Stimulated activated CD4-positive, alpha-beta T cell treated with anti-CD3 and anti-CD28 coated beads, Interleukin-15, amount 100 ng/mL, for 48 hours (primary cell): Measurements from ENCODE around the gene NOC2L.
A peak's percentile ranks its signal among the peaks of the same experiment; 100 is the strongest.
"Not testable (repeated sequence)": the region's sequence is repeated elsewhere in the genome, so short reads cannot be mapped to it uniquely, and the experiment has no call there.

Source experiments
- DNase-seq, 2 donors: peaks; one replicate each; pipeline ENCODE4 v3.0.0-alpha.2; 2020; ENCODE audit warnings: low read depth in 2 of 2

The NOC2L gene

GRCh38 chr1:958823-959730 is at the start of gene NOC2L:
Gene NOC2L, minus strand, starts transcription at chr1:959256. Its CDS starts 16 bp downstream, at chr1:959240.
- peak; percentile 90 to 95 for DNase-seq

GRCh38 chr1:1006305-1007159 is 47.5 kb upstream of the NOC2L start:
- DNase-seq, result no peak

GRCh38 chr1:1005774-1006304 is 46.8 kb upstream of the NOC2L start:
- DNase-seq, result no peak

GRCh38 chr1:1004780-1005697 is 46.0 kb upstream of the NOC2L start:
- DNase-seq, result no peak

GRCh38 chr1:1004420-1004779 is 45.3 kb upstream of the NOC2L start:
- DNase-seq, result no peak

GRCh38 chr1:1003618-1004419 is 44.8 kb upstream of the NOC2L start:
- no peak for DNase-seq

- DNase-seq, result no peak
Measured at GRCh38 chr1:1001057-1001783, 42.2 kb upstream of the NOC2L start.

GRCh38 chr1:1000357-1001056 is 41.5 kb upstream of the NOC2L start:
- peak in 1 of 2 donors; percentile 48 for DNase-seq

- DNase-seq, result no peak
Measured at GRCh38 chr1:999725-1000356, 40.8 kb upstream of the NOC2L start, which contains the start of gene HES4. Gene HES4, minus strand, starts transcription at chr1:1000097. Its CDS starts 124 bp downstream, at chr1:999973.

- no peak for DNase-seq
Measured at GRCh38 chr1:998995-999724, 40.1 kb upstream of the NOC2L start.

GRCh38 chr1:998745-998994 is 39.6 kb upstream of the NOC2L start:
- no peak for DNase-seq

- DNase-seq, result no peak
Measured at GRCh38 chr1:997993-998744, 39.1 kb upstream of the NOC2L start.

- DNase-seq, result no peak
Measured at GRCh38 chr1:997713-997992, 38.6 kb upstream of the NOC2L start.

GRCh38 chr1:996851-997712 is 38.0 kb upstream of the NOC2L start:
- DNase-seq, result no peak

GRCh38 chr1:995665-996633 is 36.9 kb upstream of the NOC2L start:
- DNase-seq, result no peak

GRCh38 chr1:994546-994945 is 35.5 kb upstream of the NOC2L start:
- DNase-seq, result not testable (repeated sequence)
